BE2C (cell line): ENCODE results near the gene IRGQ.

Experiments
- DNase-seq: peaks from one replicate; pipeline ENCODE4 v3.0.0-alpha.2; 2020
- H3K27me3 ChIP-seq: fragments of 250-450 bp; sonication (Bioruptor Pico); 2 replicates; pipeline ENCODE4 v1.5.1; 2020; ENCODE audit warnings: mild to moderate bottlenecking
- H3K36me3 ChIP-seq: fragments of 250-450 bp; sonication (Bioruptor Pico); 2 replicates; pipeline ENCODE4 v1.5.1; 2020; ENCODE audit warnings: mild to moderate bottlenecking
- H3K4me1 ChIP-seq: fragments of 250-450 bp; sonication (Bioruptor Pico); 2 replicates; pipeline ENCODE4 v1.5.1; 2020
- H3K4me3 ChIP-seq: 2 replicates; pipeline ENCODE4 v1.5.1; 2011; ENCODE audit warnings: low read depth, low read length
- H3K9me3 ChIP-seq: fragments of 250-450 bp; sonication (Bioruptor Pico); 2 replicates; pipeline ENCODE4 v1.5.1; 2020
- CTCF ChIP-seq: IDR thresholded peaks from 2 replicates; pipeline ENCODE4 v1.5.1; 2012; ENCODE audit warnings: mild to moderate bottlenecking, low read depth, low read length

The IRGQ gene

GRCh38 chr19:43634506-43634871 is 38.6 kb upstream of the IRGQ start:
- TF ChIP-seq CTCF = no peak
- Histone ChIP-seq H3K4me1 (peaks cover 4% of the 10 kb centered on the region), H3K27me3 (peaks cover 15% of the 10 kb centered on the region), H3K36me3 (no peaks in the 10 kb centered on the region), H3K4me3 (no peak overlapping the region), H3K9me3 (no peaks in the 10 kb centered on the region)
- no peak for DNase-seq

GRCh38 chr19:43634068-43634467 is 38.1 kb upstream of the IRGQ start:
- no peak for DNase-seq
- Histone ChIP-seq H3K4me1 (peaks cover 4% of the 10 kb centered on the region), H3K36me3 (no peaks in the 10 kb centered on the region), H3K4me3 (no peak overlapping the region), H3K9me3 (no peaks in the 10 kb centered on the region), H3K27me3 (peaks cover 11% of the 10 kb centered on the region)
- TF ChIP-seq CTCF = no peak

- H3K4me1 ChIP-seq = peaks cover 4% of the 10 kb centered on the region
- H3K36me3 ChIP-seq = no peaks in the 10 kb centered on the region
- TF ChIP-seq CTCF = no peak
- peaks cover 5% of the 10 kb centered on the region for H3K27me3 ChIP-seq
- no peak overlapping the region for H3K4me3 ChIP-seq
- H3K9me3 ChIP-seq = no peaks in the 10 kb centered on the region
- DNase-seq = no peak
Measured at GRCh38 chr19:43633520-43633919, 37.6 kb upstream of the IRGQ start.

GRCh38 chr19:43631491-43631890 is 35.6 kb upstream of the IRGQ start:
- H3K9me3 ChIP-seq = no peaks in the 10 kb centered on the region; the same call in 1 of the 2 replicates
- peaks cover 4% of the 10 kb centered on the region for H3K4me1 ChIP-seq
- no peaks in the 10 kb centered on the region for H3K36me3 ChIP-seq
- DNase-seq = no peak
- TF ChIP-seq CTCF = no peak
- H3K4me3 ChIP-seq = no peak overlapping the region
- H3K27me3 ChIP-seq = no peaks in the 10 kb centered on the region

- no peak for TF ChIP-seq CTCF
- DNase-seq = no peak
- Histone ChIP-seq H3K4me3 (no peak overlapping the region), H3K36me3 (no peaks in the 10 kb centered on the region), H3K4me1 (no peaks in the 10 kb centered on the region), H3K27me3 (no peaks in the 10 kb centered on the region), H3K9me3 (no peaks in the 10 kb centered on the region; the same call in 1 of the 2 replicates)
Measured at GRCh38 chr19:43628646-43629326, 32.9 kb upstream of the IRGQ start.

- no peak for DNase-seq
- Histone ChIP-seq H3K9me3 (no peaks in the 10 kb centered on the region; the same call in 1 of the 2 replicates), H3K4me1 (no peaks in the 10 kb centered on the region), H3K4me3 (no peak overlapping the region), H3K36me3 (no peaks in the 10 kb centered on the region), H3K27me3 (no peaks in the 10 kb centered on the region)
- TF ChIP-seq CTCF = no peak
Measured at GRCh38 chr19:43626838-43627237, 30.9 kb upstream of the IRGQ start.
